Suprapubic skin (tissue), 3 donors: Measurements from ENCODE around the gene EFHD1.

ENCODE experiments used
- POLR2A ChIP-seq, 2 donors: fragments of 450-650 bp; IDR thresholded peaks; one replicate each; pipeline ENCODE4 v1.6.1; 2017; ENCODE audit warnings: antibody characterized with exemption in 2 of 2, mild to moderate bottlenecking in 2 of 2, moderate library complexity in 2 of 2
- TF ChIP-seq, protein P1 (sequence below), 2 donors: fragments of 200-600 bp in 1 of 2; fragments of 450-650 bp in 1 of 2; sonication (generic) in 1 of 2; IDR thresholded peaks; one replicate each; pipeline ENCODE4 v1.5.1; 2016 to 2019; ENCODE audit warnings: antibody characterized with exemption in 2 of 2, mild to moderate bottlenecking in 1 of 2, moderate library complexity in 1 of 2

DNA sequence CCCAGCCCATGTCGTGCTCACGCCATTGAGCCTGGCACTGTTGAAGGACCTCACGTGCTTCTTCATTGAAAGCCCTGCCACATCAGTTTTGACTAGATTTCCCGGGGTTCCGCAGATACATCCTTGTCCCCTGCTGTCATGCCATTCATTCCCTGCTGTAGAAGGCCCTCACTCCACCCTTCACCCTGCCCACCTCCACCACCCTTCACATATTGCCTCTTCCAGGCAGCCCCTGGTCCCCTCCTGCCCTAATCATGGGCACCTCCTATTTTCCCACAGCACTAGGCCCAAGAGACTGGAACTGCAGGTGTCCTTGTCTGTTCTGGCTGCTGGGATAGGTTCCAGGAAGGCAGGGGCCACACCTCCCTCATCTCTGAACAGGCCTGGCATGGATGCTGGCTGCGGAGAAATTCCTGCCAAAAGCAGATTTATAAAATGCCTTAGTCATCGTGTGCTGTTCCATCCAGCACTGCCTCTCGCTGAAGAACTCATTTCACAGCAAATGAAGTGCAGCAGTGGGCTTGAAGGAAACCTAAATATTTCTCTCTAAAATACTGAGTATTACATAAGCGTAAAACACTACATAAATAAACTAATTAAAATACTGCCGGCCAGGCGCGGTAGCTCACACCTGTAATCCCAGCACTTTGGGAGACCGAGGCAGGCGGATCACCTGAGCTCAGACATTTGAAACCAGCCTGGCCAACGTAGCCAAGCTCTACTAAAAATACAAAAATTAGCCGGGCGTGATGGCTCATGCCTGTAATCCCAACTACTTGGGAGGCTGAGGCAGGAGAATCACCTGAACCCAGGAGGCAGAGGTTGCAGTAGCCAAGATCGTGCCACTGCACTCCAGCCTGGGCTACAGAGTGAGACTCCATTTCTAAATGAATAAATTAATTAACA, 44.5 kb upstream of the EFHD1 start:
- TF ChIP-seq, protein P1, sequence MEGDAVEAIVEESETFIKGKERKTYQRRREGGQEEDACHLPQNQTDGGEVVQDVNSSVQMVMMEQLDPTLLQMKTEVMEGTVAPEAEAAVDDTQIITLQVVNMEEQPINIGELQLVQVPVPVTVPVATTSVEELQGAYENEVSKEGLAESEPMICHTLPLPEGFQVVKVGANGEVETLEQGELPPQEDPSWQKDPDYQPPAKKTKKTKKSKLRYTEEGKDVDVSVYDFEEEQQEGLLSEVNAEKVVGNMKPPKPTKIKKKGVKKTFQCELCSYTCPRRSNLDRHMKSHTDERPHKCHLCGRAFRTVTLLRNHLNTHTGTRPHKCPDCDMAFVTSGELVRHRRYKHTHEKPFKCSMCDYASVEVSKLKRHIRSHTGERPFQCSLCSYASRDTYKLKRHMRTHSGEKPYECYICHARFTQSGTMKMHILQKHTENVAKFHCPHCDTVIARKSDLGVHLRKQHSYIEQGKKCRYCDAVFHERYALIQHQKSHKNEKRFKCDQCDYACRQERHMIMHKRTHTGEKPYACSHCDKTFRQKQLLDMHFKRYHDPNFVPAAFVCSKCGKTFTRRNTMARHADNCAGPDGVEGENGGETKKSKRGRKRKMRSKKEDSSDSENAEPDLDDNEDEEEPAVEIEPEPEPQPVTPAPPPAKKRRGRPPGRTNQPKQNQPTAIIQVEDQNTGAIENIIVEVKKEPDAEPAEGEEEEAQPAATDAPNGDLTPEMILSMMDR (IDR thresholded peaks at IDR 0.05), result no peak
- TF ChIP-seq POLR2A (IDR thresholded peaks at IDR 0.05), result no peak
